Activated naive CD8-positive, alpha-beta T cell treated with anti-CD3 and anti-CD28 coated beads for 36 hours (primary cell): ENCODE results near the gene EPS8L3. TPM values are rescaled to one million over a fixed set of nuclear protein-coding genes. Genes with fewer than 3 reads are reported as not detected.

Experiments
- DNase-seq: peaks from one replicate; pipeline ENCODE4 v3.0.0; 2021
- H3K27ac Mint-ChIP-seq: one replicate; pipeline ENCODE4 v1.8.0; 2022; ENCODE audit warnings: mild to moderate bottlenecking, moderate library complexity, mixed read lengths
- H3K27me3 Mint-ChIP-seq: one replicate; pipeline ENCODE4 v1.8.0; 2022; ENCODE audit warnings: mild to moderate bottlenecking, mixed read lengths
- H3K36me3 Mint-ChIP-seq: one replicate; pipeline ENCODE4 v1.8.0; 2021; ENCODE audit warnings: mild to moderate bottlenecking, mixed read lengths
- H3K4me1 Mint-ChIP-seq: one replicate; pipeline ENCODE4 v1.8.0; 2021; ENCODE audit warnings: mixed read lengths
- H3K4me3 Mint-ChIP-seq: one replicate; pipeline ENCODE4 v1.8.0; 2022; ENCODE audit warnings: mild to moderate bottlenecking, moderate library complexity, mixed read lengths
- H3K9me3 Mint-ChIP-seq: one replicate; pipeline ENCODE4 v1.8.0; 2022; ENCODE audit warnings: mixed read lengths
- total RNA-seq, 2 experiments: library from RNA; stranded (reverse); gene quantifications; one replicate each; pipeline ENCODE4 v1.2.3, GENCODE V29; 2021

EPS8L3 gene, protein sequence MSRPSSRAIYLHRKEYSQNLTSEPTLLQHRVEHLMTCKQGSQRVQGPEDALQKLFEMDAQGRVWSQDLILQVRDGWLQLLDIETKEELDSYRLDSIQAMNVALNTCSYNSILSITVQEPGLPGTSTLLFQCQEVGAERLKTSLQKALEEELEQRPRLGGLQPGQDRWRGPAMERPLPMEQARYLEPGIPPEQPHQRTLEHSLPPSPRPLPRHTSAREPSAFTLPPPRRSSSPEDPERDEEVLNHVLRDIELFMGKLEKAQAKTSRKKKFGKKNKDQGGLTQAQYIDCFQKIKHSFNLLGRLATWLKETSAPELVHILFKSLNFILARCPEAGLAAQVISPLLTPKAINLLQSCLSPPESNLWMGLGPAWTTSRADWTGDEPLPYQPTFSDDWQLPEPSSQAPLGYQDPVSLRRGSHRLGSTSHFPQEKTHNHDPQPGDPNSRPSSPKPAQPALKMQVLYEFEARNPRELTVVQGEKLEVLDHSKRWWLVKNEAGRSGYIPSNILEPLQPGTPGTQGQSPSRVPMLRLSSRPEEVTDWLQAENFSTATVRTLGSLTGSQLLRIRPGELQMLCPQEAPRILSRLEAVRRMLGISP
- total RNA-seq = not detected

- Mint-ChIP-seq H3K27me3 (no peaks in the 10 kb centered on the region), H3K9me3 (no peaks in the 10 kb centered on the region), H3K4me1 (no peaks in the 10 kb centered on the region), H3K27ac (no peak within 1 kb of the TSS), H3K4me3 (no peak within 1 kb of the TSS), H3K36me3 (no peaks in the 10 kb centered on the region)
- DNase-seq = no peak
Observed at GRCh38 chr1:109763646-109764415, at the start of gene EPS8L3. Gene EPS8L3, minus strand, starts transcription at chr1:109763923. Its CDS starts 2,174 bp downstream, at chr1:109761749.

GRCh38 chr1:109812691-109813393, 49.1 kb upstream of the EPS8L3 start:
- Mint-ChIP-seq H3K9me3 (peaks cover 4% of the 10 kb centered on the region), H3K4me3 (no peak overlapping the region), H3K27ac (no peak overlapping the region), H3K27me3 (no peaks in the 10 kb centered on the region), H3K36me3 (peaks cover 4% of the 10 kb centered on the region), H3K4me1 (peaks cover 3% of the 10 kb centered on the region)
- no peak for DNase-seq

- peaks cover 10% of the 10 kb centered on the region for H3K4me1 Mint-ChIP-seq
- no peak for DNase-seq
- H3K4me3 Mint-ChIP-seq = no peak overlapping the region
- H3K27ac Mint-ChIP-seq = no peak overlapping the region
- H3K27me3 Mint-ChIP-seq = no peaks in the 10 kb centered on the region
- H3K36me3 Mint-ChIP-seq = no peaks in the 10 kb centered on the region
- H3K9me3 Mint-ChIP-seq = no peaks in the 10 kb centered on the region
Observed at GRCh38 chr1:109808703-109809102, 45.0 kb upstream of the EPS8L3 start.

DNA sequence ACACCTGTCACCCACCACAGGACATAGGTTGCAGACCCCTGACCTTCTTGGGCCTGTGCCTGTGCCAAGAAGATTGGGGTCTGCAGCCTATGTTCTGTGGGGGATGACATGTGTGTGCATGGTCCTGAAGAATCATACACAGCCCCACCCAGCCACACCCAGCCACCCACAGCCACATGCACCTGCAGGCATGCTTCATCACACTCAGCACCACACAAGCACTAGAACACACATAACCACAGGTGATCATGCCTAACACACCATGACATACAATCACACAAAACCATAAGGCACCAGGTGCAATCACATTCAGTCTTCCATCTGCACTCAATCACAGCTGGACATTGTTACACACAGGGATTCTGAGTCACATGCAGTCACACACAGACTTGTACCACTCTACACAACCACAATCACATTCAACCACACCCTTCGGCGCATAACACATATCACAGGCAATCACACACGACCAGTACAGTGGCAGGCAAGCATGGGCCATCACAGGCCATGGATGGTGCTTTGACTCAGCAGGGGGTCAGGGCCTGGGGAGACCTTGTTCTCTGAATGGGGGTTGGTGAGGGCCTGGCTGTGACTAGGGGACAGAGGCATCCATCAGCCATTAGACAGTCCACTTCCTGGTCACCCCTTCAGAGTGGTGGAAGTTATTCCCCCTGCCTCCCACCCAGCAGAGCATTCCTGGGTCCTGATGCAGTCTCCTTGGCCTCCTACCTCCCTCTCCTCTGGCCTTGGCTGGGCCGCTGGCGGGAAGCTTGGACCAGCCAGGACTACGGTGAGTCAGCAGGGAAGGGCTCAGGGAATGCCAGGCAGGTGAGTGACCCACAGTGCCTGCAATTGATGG, 44.3 kb upstream of the EPS8L3 start:
- no peak overlapping the region for H3K4me3 Mint-ChIP-seq
- H3K36me3 Mint-ChIP-seq = no peaks in the 10 kb centered on the region
- H3K27me3 Mint-ChIP-seq = no peaks in the 10 kb centered on the region
- peaks cover 17% of the 10 kb centered on the region for H3K4me1 Mint-ChIP-seq
- no peak overlapping the region for H3K27ac Mint-ChIP-seq
- no peak for DNase-seq
- no peaks in the 10 kb centered on the region for H3K9me3 Mint-ChIP-seq

GRCh38 chr1:109807402-109807801, 43.7 kb upstream of the EPS8L3 start:
- no peaks in the 10 kb centered on the region for H3K9me3 Mint-ChIP-seq
- H3K4me1 Mint-ChIP-seq = peaks cover 23% of the 10 kb centered on the region
- H3K4me3 Mint-ChIP-seq = no peak overlapping the region
- no peaks in the 10 kb centered on the region for H3K27me3 Mint-ChIP-seq
- no peaks in the 10 kb centered on the region for H3K36me3 Mint-ChIP-seq
- no peak for DNase-seq
- H3K27ac Mint-ChIP-seq = no peak overlapping the region

- Mint-ChIP-seq H3K4me1 (peaks cover 29% of the 10 kb centered on the region), H3K27ac (no peak overlapping the region), H3K9me3 (no peaks in the 10 kb centered on the region), H3K4me3 (no peak overlapping the region), H3K36me3 (no peaks in the 10 kb centered on the region), H3K27me3 (no peaks in the 10 kb centered on the region)
- no peak for DNase-seq
Observed at GRCh38 chr1:109806733-109807400, 43.1 kb upstream of the EPS8L3 start.

DNA sequence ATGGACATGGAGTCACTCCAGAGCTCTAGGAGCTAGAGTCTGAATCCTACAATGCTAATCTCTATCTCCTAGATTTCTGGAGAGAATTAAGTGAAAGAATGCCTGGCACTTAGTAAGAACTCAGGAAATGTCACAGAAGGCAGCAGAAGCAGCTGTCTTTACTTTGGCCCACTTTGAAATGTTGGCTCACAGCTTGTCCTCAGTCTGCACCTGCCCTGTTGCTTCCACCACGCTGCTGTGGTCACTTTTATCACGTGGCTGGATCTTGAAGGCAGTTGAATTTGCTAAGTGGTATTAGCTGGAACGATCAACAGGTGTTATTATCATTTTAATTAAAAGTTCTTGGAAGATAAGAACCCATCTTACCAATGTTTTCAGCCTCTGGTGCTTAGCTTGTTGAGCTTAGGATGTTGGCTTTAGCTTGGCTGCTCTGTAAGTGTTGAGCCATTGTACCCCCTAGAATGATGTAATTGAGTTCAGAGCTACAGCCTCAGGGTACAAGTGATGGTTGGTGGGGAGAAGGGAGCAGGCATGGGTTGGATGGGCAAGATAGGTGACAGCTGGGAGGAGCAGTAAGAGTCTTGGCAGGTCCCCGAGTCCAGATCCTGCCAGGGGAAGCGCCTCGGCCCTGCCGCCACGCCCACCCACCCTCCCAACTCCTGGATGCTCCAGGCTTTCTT, 41.9 kb upstream of the EPS8L3 start:
- H3K36me3 Mint-ChIP-seq = no peaks in the 10 kb centered on the region
- H3K27me3 Mint-ChIP-seq = no peaks in the 10 kb centered on the region
- no peak overlapping the region for H3K27ac Mint-ChIP-seq
- H3K4me1 Mint-ChIP-seq = peaks cover 36% of the 10 kb centered on the region
- H3K4me3 Mint-ChIP-seq = no peak overlapping the region
- DNase-seq = no peak
- H3K9me3 Mint-ChIP-seq = no peaks in the 10 kb centered on the region

DNA sequence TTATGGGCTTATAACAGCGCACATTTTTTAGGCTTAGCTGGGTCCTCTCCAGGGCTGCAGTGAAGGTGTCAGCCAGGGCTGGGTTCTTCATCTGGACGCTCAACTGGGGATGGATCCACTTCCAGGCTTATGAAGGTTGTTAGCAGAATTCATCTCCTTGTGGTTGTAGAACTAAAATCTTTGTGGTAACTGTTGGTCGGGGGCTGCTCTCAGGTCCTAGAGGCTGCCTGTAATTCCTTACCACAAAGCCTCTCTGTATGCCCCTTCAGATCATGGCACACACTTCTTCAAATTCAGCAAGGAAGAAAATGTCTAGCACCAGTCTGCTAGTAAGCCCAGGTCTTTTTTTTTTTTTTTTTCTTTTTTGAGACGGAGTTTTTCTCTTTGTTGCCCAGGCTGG, 40.9 kb upstream of the EPS8L3 start:
- Mint-ChIP-seq H3K27me3 (no peaks in the 10 kb centered on the region), H3K27ac (peak overlapping the region; percentile 51), H3K36me3 (no peaks in the 10 kb centered on the region), H3K4me1 (peaks cover 37% of the 10 kb centered on the region), H3K4me3 (no peak overlapping the region), H3K9me3 (no peaks in the 10 kb centered on the region)
- DNase-seq = no peak

DNA sequence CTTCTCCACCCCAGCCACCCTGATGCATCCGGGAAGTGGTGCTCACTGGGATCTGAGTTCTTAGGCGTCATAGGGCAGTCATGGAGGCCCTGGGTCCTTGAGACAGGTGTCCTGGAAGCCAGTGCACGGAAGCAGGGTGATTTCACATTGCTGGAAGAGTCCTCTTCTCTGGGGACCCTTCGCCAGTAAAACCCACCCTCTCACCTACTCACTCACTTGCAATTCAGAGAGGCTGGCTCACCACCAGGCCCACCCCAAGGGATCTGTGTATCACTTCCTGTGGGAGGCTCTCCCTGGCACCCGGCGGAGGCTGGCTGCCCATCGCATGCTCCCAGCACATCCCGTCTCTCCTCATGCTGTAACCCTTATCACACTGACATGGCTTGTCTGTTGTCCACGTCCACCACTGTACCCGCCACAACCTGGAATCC, 40.2 kb upstream of the EPS8L3 start:
- no peak for DNase-seq
- Mint-ChIP-seq H3K36me3 (no peaks in the 10 kb centered on the region), H3K4me3 (no peak overlapping the region), H3K27me3 (no peaks in the 10 kb centered on the region), H3K4me1 (peaks cover 42% of the 10 kb centered on the region), H3K9me3 (no peaks in the 10 kb centered on the region), H3K27ac (peak overlapping the region; percentile 17)

- Mint-ChIP-seq H3K27ac (peak overlapping the region; percentile 93), H3K9me3 (no peaks in the 10 kb centered on the region), H3K4me1 (peaks cover 46% of the 10 kb centered on the region), H3K36me3 (no peaks in the 10 kb centered on the region), H3K4me3 (no peak overlapping the region), H3K27me3 (no peaks in the 10 kb centered on the region)
- DNase-seq = no peak
Observed at GRCh38 chr1:109802901-109803561, 39.3 kb upstream of the EPS8L3 start.

DNA sequence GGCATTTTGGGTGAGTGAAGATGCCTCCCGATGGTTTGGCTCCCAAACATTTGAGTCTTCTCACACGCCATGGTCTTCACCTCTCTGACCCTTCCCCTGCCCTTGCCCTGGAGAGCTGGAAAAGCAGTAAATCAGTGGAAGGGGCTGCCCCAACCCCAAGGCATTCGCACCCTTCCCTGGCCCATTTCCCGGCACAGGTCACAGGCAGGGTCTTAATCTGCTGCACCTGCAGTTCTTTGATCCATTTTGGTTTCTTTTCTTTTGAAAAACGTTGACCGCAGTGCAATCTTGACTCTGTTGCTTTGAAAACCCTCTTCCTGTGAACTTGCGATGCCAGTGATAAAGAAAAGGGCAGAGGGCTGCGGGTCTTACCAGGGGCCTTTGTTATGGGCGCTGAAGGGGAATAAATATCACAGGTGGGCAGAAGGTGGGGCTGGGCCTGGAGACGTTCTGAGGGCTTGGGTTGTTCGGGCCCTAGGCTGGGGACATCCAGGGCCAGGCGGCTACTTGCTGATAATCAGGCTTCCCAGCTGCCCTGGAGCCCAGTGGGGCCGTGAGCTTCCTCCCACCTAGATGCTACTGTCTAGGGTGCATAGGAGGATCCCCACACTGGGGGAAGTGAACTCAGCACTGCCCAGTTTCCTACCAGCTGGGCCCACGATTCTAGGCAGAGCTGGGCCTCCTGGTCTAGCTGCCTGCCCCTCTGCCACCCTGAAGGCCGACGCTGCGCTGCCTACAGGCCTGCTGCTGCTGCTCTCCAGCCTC, 38.6 kb upstream of the EPS8L3 start:
- Mint-ChIP-seq H3K9me3 (no peaks in the 10 kb centered on the region), H3K4me3 (peak overlapping the region; percentile 37)

GRCh38 chr1:109801791-109802135, 38.0 kb upstream of the EPS8L3 start:
- H3K4me1 Mint-ChIP-seq = peaks cover 57% of the 10 kb centered on the region
- no peak for DNase-seq
- H3K9me3 Mint-ChIP-seq = no peaks in the 10 kb centered on the region
- H3K36me3 Mint-ChIP-seq = no peaks in the 10 kb centered on the region
- peak overlapping the region; percentile 7 for H3K4me3 Mint-ChIP-seq
- no peaks in the 10 kb centered on the region for H3K27me3 Mint-ChIP-seq
- H3K27ac Mint-ChIP-seq = peak overlapping the region; percentile 93

More for the DNA sequence above, 38.6 kb upstream of the EPS8L3 start:
- peaks cover 52% of the 10 kb centered on the region for H3K4me1 Mint-ChIP-seq
- DNase-seq = peak; percentile 50
- no peaks in the 10 kb centered on the region for H3K27me3 Mint-ChIP-seq
- no peaks in the 10 kb centered on the region for H3K36me3 Mint-ChIP-seq
- peak overlapping the region; percentile 93 for H3K27ac Mint-ChIP-seq
